Measurements from ENCODE around the gene LEMD3.

DNA sequence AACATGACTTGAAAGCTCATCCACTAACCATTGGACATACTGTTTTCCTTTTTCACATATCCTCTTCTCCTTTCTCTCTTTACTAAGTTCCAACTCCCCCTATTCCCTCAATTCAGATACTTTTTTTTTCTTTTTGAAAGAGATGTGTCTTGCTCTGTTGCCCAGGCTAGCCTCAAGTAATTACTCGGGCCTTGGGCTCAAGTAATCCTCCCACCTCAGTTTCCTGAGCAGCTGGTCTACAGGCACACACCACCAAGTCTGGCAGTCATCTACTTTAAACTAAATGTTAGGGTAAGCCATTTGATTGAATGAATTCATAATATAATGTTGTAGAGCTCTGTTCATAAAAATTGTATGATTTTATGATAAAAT lies 15.5 kb downstream of the LEMD3 start:
- TF ChIP-seq, protein P1, sequence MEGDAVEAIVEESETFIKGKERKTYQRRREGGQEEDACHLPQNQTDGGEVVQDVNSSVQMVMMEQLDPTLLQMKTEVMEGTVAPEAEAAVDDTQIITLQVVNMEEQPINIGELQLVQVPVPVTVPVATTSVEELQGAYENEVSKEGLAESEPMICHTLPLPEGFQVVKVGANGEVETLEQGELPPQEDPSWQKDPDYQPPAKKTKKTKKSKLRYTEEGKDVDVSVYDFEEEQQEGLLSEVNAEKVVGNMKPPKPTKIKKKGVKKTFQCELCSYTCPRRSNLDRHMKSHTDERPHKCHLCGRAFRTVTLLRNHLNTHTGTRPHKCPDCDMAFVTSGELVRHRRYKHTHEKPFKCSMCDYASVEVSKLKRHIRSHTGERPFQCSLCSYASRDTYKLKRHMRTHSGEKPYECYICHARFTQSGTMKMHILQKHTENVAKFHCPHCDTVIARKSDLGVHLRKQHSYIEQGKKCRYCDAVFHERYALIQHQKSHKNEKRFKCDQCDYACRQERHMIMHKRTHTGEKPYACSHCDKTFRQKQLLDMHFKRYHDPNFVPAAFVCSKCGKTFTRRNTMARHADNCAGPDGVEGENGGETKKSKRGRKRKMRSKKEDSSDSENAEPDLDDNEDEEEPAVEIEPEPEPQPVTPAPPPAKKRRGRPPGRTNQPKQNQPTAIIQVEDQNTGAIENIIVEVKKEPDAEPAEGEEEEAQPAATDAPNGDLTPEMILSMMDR (IDR thresholded peaks at IDR 0.05): no peak
- TF ChIP-seq POLR2A (IDR thresholded peaks at IDR 0.05): no peak
